H1 (cell line): ENCODE measurements around the gene ZBTB7B. TPM values are rescaled to one million over a fixed set of nuclear protein-coding genes. Genes with fewer than 3 reads are reported as not detected.

Experiments used
- BRCA1 ChIP-seq: IDR thresholded peaks from 2 replicates; pipeline ENCODE4 v1.6.1; 2012; ENCODE audit warnings: low read depth, low read length, improper control_type of control experiment
- CHD7 ChIP-seq: fragments of 300-600 bp; sonication (generic); IDR thresholded peaks from 2 replicates; pipeline ENCODE4 v1.7.1; 2012; ENCODE audit warnings: low read length, moderate library complexity, mild to moderate bottlenecking, inconsistent platforms; ENCODE audit not compliant: insufficient replicate concordance
- polyA plus RNA-seq, 7 experiments: library from polyadenylated mRNA; depleted of rRNA in 3 of 7; stranded (reverse) in 5 of 7; unstranded in 2 of 7; fragments of >200 nt in 5 of 7; fragments of 200-250 nt in 2 of 7; gene quantifications; 1 replicate in 5 of 7; 2 replicates in 1 of 7; 4 replicates in 1 of 7; pipeline versions ENCODE4 v1.2.1 to v1.2.3, GENCODE V29; 2011 to 2013; ENCODE audit warnings: missing spikeins in 2 of 7, mixed read lengths in 2 of 7
- total RNA-seq: library from RNA; stranded (reverse); fragmentation: NEBNext Ultra II Directional; extraction: Animal tissue kit (Norgen Biotek cat#: 25700); gene quantifications from 2 replicates; pipeline ENCODE4 v1.2.1, GENCODE V29; 2021

ZBTB7B gene
- total and polyA plus RNA-seq, 2 of the 8 experiments (the other 6 are each of a cell fraction or from before 2014, with no cell fraction given), result 24.5 to 36.9 TPM

GRCh38 chr1:155010211-155010918 is 7.8 kb downstream of the ZBTB7B start (continued):
- TF ChIP-seq CHD7, result no peak
- TF ChIP-seq BRCA1, result no peak
